Measurements from ENCODE around the gene DAND5. TPM values are rescaled to one million over a fixed set of nuclear protein-coding genes. Genes with fewer than 3 reads are reported as not detected.

DAND5 gene
- total RNA-seq, 1 experiment from 2014 or later: 0.17 TPM

GRCh38 chr19:12994701-12995595, 25.6 kb downstream of the DAND5 start, which contains the start of gene NFIX:
TSS of gene NFIX (plus strand) at chr19:12995475. CDS start at chr19:12995838, 363 bp downstream.
- Histone ChIP-seq H3K27me3 (replicated peaks; ENCODE audit: insufficient read depth, low read depth, low read length, poor library complexity) (no peaks in the 10 kb centered on the region), H3K27ac (ENCODE audit: low read depth, low read length, poor library complexity, severe bottlenecking) (peak within 1 kb of the TSS; percentile 86), H3K4me1 (ENCODE audit: insufficient read depth, low read length, poor library complexity, severe bottlenecking) (peaks cover 4% of the 10 kb centered on the region), H3K9me3 (ENCODE audit: low read depth, low read length, poor library complexity, severe bottlenecking) (no peaks in the 10 kb centered on the region), H3K36me3 (ENCODE audit: insufficient read depth, low read length, poor library complexity, severe bottlenecking) (no peaks in the 10 kb centered on the region), H3K4me3 (ENCODE audit: low read depth, low read length, poor library complexity, severe bottlenecking) (peak within 1 kb of the TSS; percentile 79)
- BruUV-seq (replicated peaks): no TSS peak
- POLR2A ChIA-PET (ENCODE audit: low non-redundant PET): no interaction called here
- CTCF ChIA-PET: interaction anchor here (0.6 to 1.1 kb wide), 2 partner anchors 66 to 1926 kb away, joined by 4 to 5 read pairs; no protein-coding TSS in a partner anchor
- DNase-seq (ENCODE audit: low spot score): peak; percentile 76
- intact Hi-C loops (cut with micrococcal nuclease; ENCODE audit: unreplicated experiment): no loop called here
- TF ChIP-seq EZH2 (IDR thresholded peaks at IDR 0.05; ENCODE audit: borderline replicate concordance, low read depth, low read length, poor library complexity, severe bottlenecking) (no peak), CTCF (conservative IDR thresholded peaks at IDR 0.05; ENCODE audit: low read depth, low read length) (no peak)

GRCh38 chr19:12995596-12996405, 26.4 kb downstream of the DAND5 start:
- BruUV-seq (replicated peaks): no TSS peak
- H3K27me3 ChIP-seq (replicated peaks; ENCODE audit: insufficient read depth, low read depth, low read length, poor library complexity): no peaks in the 10 kb centered on the region
- peak overlapping the region; percentile 79 for H3K4me3 ChIP-seq (ENCODE audit: low read depth, low read length, poor library complexity, severe bottlenecking)
- ChIA-PET POLR2A (ENCODE audit: low non-redundant PET) (no interaction called here), CTCF (no interaction called here)
- H3K4me1 ChIP-seq (ENCODE audit: insufficient read depth, low read length, poor library complexity, severe bottlenecking): peaks cover 4% of the 10 kb centered on the region
- intact Hi-C loops (cut with micrococcal nuclease; ENCODE audit: unreplicated experiment): no loop called here
- H3K36me3 ChIP-seq (ENCODE audit: insufficient read depth, low read length, poor library complexity, severe bottlenecking): no peaks in the 10 kb centered on the region
- H3K27ac ChIP-seq (ENCODE audit: low read depth, low read length, poor library complexity, severe bottlenecking): peak overlapping the region; percentile 86
- H3K9me3 ChIP-seq (ENCODE audit: low read depth, low read length, poor library complexity, severe bottlenecking): no peaks in the 10 kb centered on the region
- peak; percentile 35 for DNase-seq (ENCODE audit: low spot score)
- no peak for TF ChIP-seq EZH2 (IDR thresholded peaks at IDR 0.05; ENCODE audit: borderline replicate concordance, low read depth, low read length, poor library complexity, severe bottlenecking)
- no peak for TF ChIP-seq CTCF (conservative IDR thresholded peaks at IDR 0.05; ENCODE audit: low read depth, low read length)

GRCh38 chr19:12996406-12997094, 27.2 kb downstream of the DAND5 start:
- Histone ChIP-seq H3K27ac (ENCODE audit: low read depth, low read length, poor library complexity, severe bottlenecking) (peak overlapping the region; percentile 86), H3K36me3 (ENCODE audit: insufficient read depth, low read length, poor library complexity, severe bottlenecking) (no peaks in the 10 kb centered on the region), H3K4me1 (ENCODE audit: insufficient read depth, low read length, poor library complexity, severe bottlenecking) (peaks cover 4% of the 10 kb centered on the region), H3K9me3 (ENCODE audit: low read depth, low read length, poor library complexity, severe bottlenecking) (no peaks in the 10 kb centered on the region), H3K27me3 (replicated peaks; ENCODE audit: insufficient read depth, low read depth, low read length, poor library complexity) (no peaks in the 10 kb centered on the region), H3K4me3 (ENCODE audit: low read depth, low read length, poor library complexity, severe bottlenecking) (peak overlapping the region; percentile 79)
- DNase-seq (ENCODE audit: low spot score): peak; percentile 26
- BruUV-seq (replicated peaks): no TSS peak
- ChIA-PET POLR2A (ENCODE audit: low non-redundant PET) (no interaction called here), CTCF (no interaction called here)
- no peak for TF ChIP-seq CTCF (conservative IDR thresholded peaks at IDR 0.05; ENCODE audit: low read depth, low read length)
- TF ChIP-seq EZH2 (IDR thresholded peaks at IDR 0.05; ENCODE audit: borderline replicate concordance, low read depth, low read length, poor library complexity, severe bottlenecking): no peak
- intact Hi-C loops (cut with micrococcal nuclease; ENCODE audit: unreplicated experiment): no loop called here

Measured in A673 (cell line).